HCT116 (cell line): ENCODE results near the gene C13orf46. TPM values are rescaled to one million over a fixed set of nuclear protein-coding genes. Genes with fewer than 3 reads are reported as not detected.

Source experiments
- ATAC-seq: fragments of 200-7000 bp; cut with Tn5 transposase; 2 replicates; pipeline ENCODE4 v1.9.1; 2020; ENCODE audit warnings: mild to moderate bottlenecking, moderate library complexity
- BruUV-seq: library from RNA; stranded (reverse); fragments of 400-500 nt; replicated peaks from 2 replicates; lab custom pipeline; 2021; lab: Mats Ljungman, UMichigan
- CTCF ChIA-PET: fragments of 300-600 bp; sonication (Branson Sonifier 250); formaldehyde crosslinking; loops from one replicate; lab custom pipeline; 2021; ENCODE audit warnings: antibody characterized with exemption; lab: Charles Lee
- POLR2A ChIA-PET: fragments of 300-600, 350-600 bp; sonication (Branson Sonifier 250); formaldehyde crosslinking; loops from one replicate; lab custom pipeline; 2021; ENCODE audit warnings: antibody characterized with exemption; lab: Charles Lee
- RAD21 ChIA-PET, 2 experiments: fragments of 300-600 bp; sonication (Branson Sonifier 250); formaldehyde crosslinking; loops; one replicate each; lab custom pipeline; 2023; ENCODE audit warnings: low total read pairs in 2 of 2; ENCODE audit not compliant: uncharacterized antibody in 2 of 2, unreplicated experiment in 2 of 2, low non-redundant PET in 1 of 2; lab: Charles Lee
- DNase-seq: peaks from one replicate; pipeline ENCODE4 v3.0.0-alpha.2; 2010; ENCODE audit warnings: low read depth, low spot score
- H2AFZ ChIP-seq: fragments of 200-600 bp; shearing (Covaris generic), sonication (generic); 2 replicates; pipeline ENCODE4 v1.6.1; 2017; ENCODE audit warnings: low read depth, mixed run types, mixed read lengths, antibody characterized with exemption, low read length; ENCODE audit not compliant: poor library complexity, severe bottlenecking
- H3K27ac ChIP-seq: 2 replicates; pipeline ENCODE4 v1.5.1; 2012; ENCODE audit warnings: low read depth, low read length
- H3K27me3 ChIP-seq: fragments of 200-600 bp; sonication (generic); 2 replicates; pipeline ENCODE4 v1.6.1; 2016; ENCODE audit warnings: mixed run types, low read length, mixed read lengths; ENCODE audit not compliant: insufficient read depth
- H3K36me3 ChIP-seq, 2 experiments: fragments of 200-500 bp in 1 of 2; fragments of 200-600 bp in 1 of 2; sonication (Bioruptor generic) in 1 of 2; sonication (generic) in 1 of 2; 2 replicates each; pipeline versions ENCODE4 v1.5.1 to v1.6.1; 2014 to 2016; ENCODE audit warnings: low read length in 2 of 2, inconsistent platforms in 1 of 2, mixed read lengths in 1 of 2, mixed run types in 1 of 2; ENCODE audit not compliant: insufficient read depth in 2 of 2, control insufficient read depth in 1 of 2
- H3K4me1 ChIP-seq, 2 experiments: fragments of 200-600 bp in 1 of 2; sonication (generic) in 1 of 2; 2 replicates each; pipeline versions ENCODE4 v1.5.1 to v1.6.1; 2012 to 2017; ENCODE audit warnings: low read length in 2 of 2, inconsistent platforms in 1 of 2, mild to moderate bottlenecking in 1 of 2, mixed read lengths in 1 of 2, mixed run types in 1 of 2, moderate library complexity in 1 of 2; ENCODE audit not compliant: insufficient read depth in 2 of 2, control insufficient read depth in 1 of 2
- H3K4me2 ChIP-seq: fragments of 200-600 bp; sonication (generic); 2 replicates; pipeline ENCODE4 v1.6.1; 2017; ENCODE audit warnings: mixed run types, low read length, mixed read lengths
- H3K4me3 ChIP-seq, 2 experiments: fragments of 200-600 bp in 1 of 2; sonication (generic) in 1 of 2; replicated peaks in 1 of 2; 2 replicates each; pipeline ENCODE4 v1.5.1; 2011 to 2016; ENCODE audit warnings: low read length in 2 of 2, control low read depth in 1 of 2, low read depth in 1 of 2, mild to moderate bottlenecking in 1 of 2, mixed read lengths in 1 of 2, mixed run types in 1 of 2
- H3K79me2 ChIP-seq: fragments of 200-600 bp; sonication (generic); 2 replicates; pipeline ENCODE4 v1.6.1; 2017; ENCODE audit warnings: mild to moderate bottlenecking, mixed run types, low read length, moderate library complexity, mixed read lengths; ENCODE audit not compliant: insufficient read depth
- H3K9ac ChIP-seq: fragments of 200-600 bp; sonication (generic); 2 replicates; pipeline ENCODE4 v1.6.1; 2016; ENCODE audit warnings: low read length, mixed read lengths
- H3K9me2 ChIP-seq: fragments of 200-600 bp; sonication (generic), shearing (Covaris generic); 2 replicates; pipeline ENCODE4 v1.6.1; 2017; ENCODE audit warnings: mixed run types, mild to moderate bottlenecking, moderate library complexity; ENCODE audit not compliant: insufficient read depth
- H3K9me3 ChIP-seq, 2 experiments: fragments of 200-500 bp in 1 of 2; fragments of 200-600 bp in 1 of 2; sonication (Bioruptor generic) in 1 of 2; sonication (generic) in 1 of 2; 2 replicates each; pipeline ENCODE4 v1.6.1; 2014 to 2017; ENCODE audit warnings: low read length in 2 of 2, mixed read lengths in 2 of 2, inconsistent platforms in 1 of 2, low read depth in 1 of 2, mild to moderate bottlenecking in 1 of 2, mixed run types in 1 of 2, moderate library complexity in 1 of 2; ENCODE audit not compliant: control insufficient read depth in 1 of 2, insufficient read depth in 1 of 2
- H4K20me1 ChIP-seq: fragments of 200-600 bp; sonication (generic), shearing (Covaris generic); 2 replicates; pipeline ENCODE4 v1.6.1; 2017; ENCODE audit warnings: mixed run types, mild to moderate bottlenecking, moderate library complexity; ENCODE audit not compliant: insufficient read depth
- ATF3 ChIP-seq: IDR thresholded peaks from 2 replicates; pipeline ENCODE4 v1.6.1; 2012
- CBX3 ChIP-seq: IDR thresholded peaks from 2 replicates; pipeline ENCODE4 v1.6.1; 2012; ENCODE audit warnings: low read depth
- CEBPB ChIP-seq: IDR thresholded peaks from 2 replicates; pipeline ENCODE4 v1.6.1; 2012; ENCODE audit warnings: low read depth
- POLR2A ChIP-seq: IDR thresholded peaks from 2 replicates; pipeline ENCODE4 v1.7.0; 2011; ENCODE audit warnings: borderline replicate concordance; ENCODE audit not compliant: insufficient read depth, insufficient read length; ENCODE audit errors: extremely low read depth
- REST ChIP-seq: IDR thresholded peaks from 2 replicates; pipeline ENCODE4 v1.6.1; 2012; ENCODE audit warnings: low read depth
- SRF ChIP-seq: IDR thresholded peaks from 2 replicates; pipeline ENCODE4 v1.6.1; 2012; ENCODE audit warnings: low read depth
- TCF7L2 ChIP-seq: IDR thresholded peaks from 2 replicates; pipeline ENCODE4 v1.7.0; 2011; ENCODE audit warnings: borderline replicate concordance, inconsistent platforms; ENCODE audit not compliant: insufficient read depth, insufficient read length; ENCODE audit errors: extremely low read depth
- ZBTB33 ChIP-seq: IDR thresholded peaks from 2 replicates; pipeline ENCODE4 v1.6.1; 2011; ENCODE audit warnings: mild to moderate bottlenecking, low read length, moderate library complexity; ENCODE audit not compliant: insufficient replicate concordance; ENCODE audit errors: extremely low read depth
- ZFX ChIP-seq: fragments of 450-650 bp; IDR thresholded peaks from 2 replicates; pipeline ENCODE4 v1.6.1; 2017
- ZNF274 ChIP-seq: fragments of 200-500 bp; sonication (Bioruptor generic); IDR thresholded peaks from 2 replicates; pipeline ENCODE4 v1.6.1; 2014; ENCODE audit warnings: mild to moderate bottlenecking, low read depth, low read length, inconsistent platforms
- intact Hi-C: fragments of 100-400 bp; cut with micrococcal nuclease; formaldehyde crosslinking; loops from 2 replicates; pipeline ENCODE4 v1.10.0; 2022
- total RNA-seq: library from RNA; stranded (reverse); gene quantifications from one replicate; pipeline ENCODE4 v1.2.1, GENCODE V29; 2021; ENCODE audit not compliant: unreplicated experiment

Gene C13orf46
- total RNA-seq, 1 experiment from 2014 or later, result 0.93 TPM

GRCh38 chr13:113933901-113934300 is 40.0 kb downstream of the C13orf46 start:
- intact Hi-C loops, result no loop called here
- no TSS peak for BruUV-seq
- Histone ChIP-seq H3K27ac (no peak overlapping the region), H2AFZ (no peak overlapping the region), H3K79me2 (no peaks in the 10 kb centered on the region), H3K4me3 (no peak overlapping the region), H3K9ac (no peak overlapping the region), H4K20me1 (no peaks in the 10 kb centered on the region), H3K9me2 (no peaks in the 10 kb centered on the region), H3K4me2 (no peak overlapping the region), H3K27me3 (no peaks in the 10 kb centered on the region), H3K4me1 (no peaks in the 10 kb centered on the region), H3K9me3 (no peaks in the 10 kb centered on the region), H3K36me3 (no peaks in the 10 kb centered on the region)
- ChIA-PET RAD21 (no interaction called here), POLR2A (no interaction called here), CTCF (no interaction called here)
- DNase-seq, result no peak
- no peak for ATAC-seq
- TF ChIP-seq REST (no peak), ZFX (no peak), CEBPB (no peak), ATF3 (no peak), POLR2A (no peak), CBX3 (no peak), ZNF274 (no peak), SRF (no peak), TCF7L2 (no peak), ZBTB33 (no peak)
